ENCODE results near the gene ZC3HAV1.

- TF ChIP-seq NFRKB (IDR thresholded peaks at IDR 0.05): no peak
- TF ChIP-seq, protein P1, sequence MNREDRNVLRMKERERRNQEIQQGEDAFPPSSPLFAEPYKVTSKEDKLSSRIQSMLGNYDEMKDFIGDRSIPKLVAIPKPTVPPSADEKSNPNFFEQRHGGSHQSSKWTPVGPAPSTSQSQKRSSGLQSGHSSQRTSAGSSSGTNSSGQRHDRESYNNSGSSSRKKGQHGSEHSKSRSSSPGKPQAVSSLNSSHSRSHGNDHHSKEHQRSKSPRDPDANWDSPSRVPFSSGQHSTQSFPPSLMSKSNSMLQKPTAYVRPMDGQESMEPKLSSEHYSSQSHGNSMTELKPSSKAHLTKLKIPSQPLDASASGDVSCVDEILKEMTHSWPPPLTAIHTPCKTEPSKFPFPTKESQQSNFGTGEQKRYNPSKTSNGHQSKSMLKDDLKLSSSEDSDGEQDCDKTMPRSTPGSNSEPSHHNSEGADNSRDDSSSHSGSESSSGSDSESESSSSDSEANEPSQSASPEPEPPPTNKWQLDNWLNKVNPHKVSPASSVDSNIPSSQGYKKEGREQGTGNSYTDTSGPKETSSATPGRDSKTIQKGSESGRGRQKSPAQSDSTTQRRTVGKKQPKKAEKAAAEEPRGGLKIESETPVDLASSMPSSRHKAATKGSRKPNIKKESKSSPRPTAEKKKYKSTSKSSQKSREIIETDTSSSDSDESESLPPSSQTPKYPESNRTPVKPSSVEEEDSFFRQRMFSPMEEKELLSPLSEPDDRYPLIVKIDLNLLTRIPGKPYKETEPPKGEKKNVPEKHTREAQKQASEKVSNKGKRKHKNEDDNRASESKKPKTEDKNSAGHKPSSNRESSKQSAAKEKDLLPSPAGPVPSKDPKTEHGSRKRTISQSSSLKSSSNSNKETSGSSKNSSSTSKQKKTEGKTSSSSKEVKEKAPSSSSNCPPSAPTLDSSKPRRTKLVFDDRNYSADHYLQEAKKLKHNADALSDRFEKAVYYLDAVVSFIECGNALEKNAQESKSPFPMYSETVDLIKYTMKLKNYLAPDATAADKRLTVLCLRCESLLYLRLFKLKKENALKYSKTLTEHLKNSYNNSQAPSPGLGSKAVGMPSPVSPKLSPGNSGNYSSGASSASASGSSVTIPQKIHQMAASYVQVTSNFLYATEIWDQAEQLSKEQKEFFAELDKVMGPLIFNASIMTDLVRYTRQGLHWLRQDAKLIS (CRISPR knock-in tag; IDR thresholded peaks at IDR 0.05): no peak
- TF ChIP-seq BRF2 (CRISPR knock-in tag; IDR thresholded peaks at IDR 0.05): 0 out of 2 replicates have a peak, but pooled peaks have one; percentile 18
- TF ChIP-seq REPIN1 (CRISPR knock-in tag; IDR thresholded peaks at IDR 0.05; ENCODE audit: borderline replicate concordance, low read depth): no peak
- TF ChIP-seq MAX (IDR thresholded peaks at IDR 0.05): no peak; the same call in 1 of the 2 replicates
- no peak; the same call in 1 of the 2 replicates for TF ChIP-seq CCDC6 (CRISPR knock-in tag; IDR thresholded peaks at IDR 0.05)
- TF ChIP-seq, protein P2, sequence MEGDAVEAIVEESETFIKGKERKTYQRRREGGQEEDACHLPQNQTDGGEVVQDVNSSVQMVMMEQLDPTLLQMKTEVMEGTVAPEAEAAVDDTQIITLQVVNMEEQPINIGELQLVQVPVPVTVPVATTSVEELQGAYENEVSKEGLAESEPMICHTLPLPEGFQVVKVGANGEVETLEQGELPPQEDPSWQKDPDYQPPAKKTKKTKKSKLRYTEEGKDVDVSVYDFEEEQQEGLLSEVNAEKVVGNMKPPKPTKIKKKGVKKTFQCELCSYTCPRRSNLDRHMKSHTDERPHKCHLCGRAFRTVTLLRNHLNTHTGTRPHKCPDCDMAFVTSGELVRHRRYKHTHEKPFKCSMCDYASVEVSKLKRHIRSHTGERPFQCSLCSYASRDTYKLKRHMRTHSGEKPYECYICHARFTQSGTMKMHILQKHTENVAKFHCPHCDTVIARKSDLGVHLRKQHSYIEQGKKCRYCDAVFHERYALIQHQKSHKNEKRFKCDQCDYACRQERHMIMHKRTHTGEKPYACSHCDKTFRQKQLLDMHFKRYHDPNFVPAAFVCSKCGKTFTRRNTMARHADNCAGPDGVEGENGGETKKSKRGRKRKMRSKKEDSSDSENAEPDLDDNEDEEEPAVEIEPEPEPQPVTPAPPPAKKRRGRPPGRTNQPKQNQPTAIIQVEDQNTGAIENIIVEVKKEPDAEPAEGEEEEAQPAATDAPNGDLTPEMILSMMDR (CRISPR knock-in tag; IDR thresholded peaks at IDR 0.05): peak; percentile 26; the same call in 1 of the 2 replicates
Observed at GRCh38 chr7:139108266-139109187, 993 bp downstream of the ZC3HAV1 start.
